Prostate gland (tissue), 2 donors: ENCODE data around the gene DAD1. TPM values are rescaled to one million over a fixed set of nuclear protein-coding genes. Genes with fewer than 3 reads are reported as not detected.
"Not testable (repeated sequence)": the region's sequence is repeated elsewhere in the genome, so short reads cannot be mapped to it uniquely, and the experiment has no call there.

Source experiments
- DNase-seq: peaks from one replicate; pipeline ENCODE4 v3.0.0-alpha.2; 2019; ENCODE audit warnings: low spot score
- H3K27ac ChIP-seq, 2 donors: fragments of 200-600 bp; sonication (generic); 2 replicates each; pipeline ENCODE4 v1.5.1; 2017 to 2019
- H3K27me3 ChIP-seq: fragments of 200-600 bp; sonication (generic); replicated peaks from 2 replicates; pipeline ENCODE4 v1.5.1; 2019; ENCODE audit not compliant: insufficient read depth
- H3K36me3 ChIP-seq, 2 donors: fragments of 200-600 bp; sonication (generic); 1 replicate in 1 of 2; 2 replicates in 1 of 2; pipeline versions ENCODE4 v1.5.1 to v1.8.1; 2017 to 2019
- H3K4me1 ChIP-seq: fragments of 200-600 bp; sonication (generic); replicated peaks from 2 replicates; pipeline ENCODE4 v1.5.1; 2019
- H3K4me3 ChIP-seq, 2 donors: fragments of 200-600 bp; sonication (generic); 2 replicates each; pipeline ENCODE4 v1.5.1; 2017 to 2019
- H3K9me3 ChIP-seq: fragments of 200-600 bp; sonication (generic); 2 replicates; pipeline ENCODE4 v1.5.1; 2017
- CTCF ChIP-seq, 4 experiments: fragments of 200-600 bp in 2 of 4; fragments of 450-650 bp in 2 of 4; sonication (generic) in 2 of 4; IDR thresholded peaks; 1 replicate in 3 of 4; 2 replicates in 1 of 4; pipeline ENCODE4 v1.5.1; 2016 to 2019; ENCODE audit warnings: antibody characterized with exemption in 4 of 4, mild to moderate bottlenecking in 2 of 4, moderate library complexity in 2 of 4
- POLR2A ChIP-seq: fragments of 450-650 bp; IDR thresholded peaks from one replicate; pipeline ENCODE4 v1.6.1; 2016; ENCODE audit warnings: antibody characterized with exemption, mild to moderate bottlenecking
- POLR2AphosphoS5 ChIP-seq: sonication (generic); formaldehyde crosslinking; IDR thresholded peaks from one replicate; pipeline ENCODE4 v1.6.1; 2017; ENCODE audit warnings: antibody characterized with exemption
- WGBS: methylation state at CpG from one replicate; pipeline ENCODE4 v1.1.5; 2018; 5-methylcytosine and 5-hydroxymethylcytosine counted together
- intact Hi-C: fragments of 100-400 bp; cut with DNase I; formaldehyde crosslinking; loops from one replicate; pipeline ENCODE4 v1.14.2; 2022
- total RNA-seq, 2 donors: library from RNA; depleted of rRNA; stranded (reverse); fragments of >200 nt; gene quantifications; one replicate each; pipeline ENCODE4 v1.1.0, GENCODE V29; 2016

Gene DAD1
- total RNA-seq, 2 donors from 2014 or later: 231 to 289 TPM

GRCh38 chr14:22554498-22555383 is 34.3 kb downstream of the DAD1 start:
- H3K4me1 ChIP-seq: no peaks in the 10 kb centered on the region
- H3K27me3 ChIP-seq: no peaks in the 10 kb centered on the region
- TF ChIP-seq POLR2A: no peak
- no peak for TF ChIP-seq POLR2AphosphoS5
- no peak for TF ChIP-seq CTCF (IDR thresholded peaks at IDR 0.05)
- no peaks in the 10 kb centered on the region for H3K36me3 ChIP-seq
- WGBS: 99% methylated on average over 14 of the region's 15 CpGs
- H3K4me3 ChIP-seq: no peak overlapping the region
- DNase-seq: no peak
- intact Hi-C loops: loop anchor here (5.0 kb wide), 2 partner anchors 162 to 298 kb away; no protein-coding TSS in a partner anchor
- H3K9me3 ChIP-seq: no peaks in the 10 kb centered on the region
- H3K27ac ChIP-seq: no peak overlapping the region

- H3K27me3 ChIP-seq, H3K4me3 ChIP-seq, DNase-seq, intact Hi-C loops, H3K27ac ChIP-seq, H3K9me3 ChIP-seq, H3K4me1 ChIP-seq, H3K36me3 ChIP-seq: not testable (repeated sequence)
- 92% methylated on average over 10 of the region's 14 CpGs for WGBS
Measured at GRCh38 chr14:22553861-22554497, 35.0 kb downstream of the DAD1 start.

- no peak overlapping the region for H3K27ac ChIP-seq
- no peak overlapping the region for H3K4me3 ChIP-seq
- intact Hi-C loops: no loop called here
- no peaks in the 10 kb centered on the region for H3K27me3 ChIP-seq
- H3K4me1 ChIP-seq: no peaks in the 10 kb centered on the region
- H3K9me3 ChIP-seq: no peaks in the 10 kb centered on the region
- no peaks in the 10 kb centered on the region for H3K36me3 ChIP-seq
- no peak for DNase-seq
- TF ChIP-seq POLR2AphosphoS5: no peak
- no peak for TF ChIP-seq POLR2A
- TF ChIP-seq CTCF (IDR thresholded peaks at IDR 0.05): no peak
- WGBS: 91% methylated on average over 5 of the region's 5 CpGs
Measured at GRCh38 chr14:22553445-22553844, 35.6 kb downstream of the DAD1 start.

GRCh38 chr14:22552827-22553076 is 36.3 kb downstream of the DAD1 start:
- H3K4me1 ChIP-seq: no peaks in the 10 kb centered on the region
- no peak overlapping the region for H3K27ac ChIP-seq
- H3K27me3 ChIP-seq: no peaks in the 10 kb centered on the region
- 98% methylated on average over 2 of the region's 2 CpGs for WGBS
- DNase-seq: no peak
- no peaks in the 10 kb centered on the region for H3K9me3 ChIP-seq
- intact Hi-C loops: no loop called here
- H3K36me3 ChIP-seq: no peaks in the 10 kb centered on the region
- TF ChIP-seq POLR2AphosphoS5: no peak
- TF ChIP-seq CTCF (IDR thresholded peaks at IDR 0.05): no peak
- no peak for TF ChIP-seq POLR2A
- no peak overlapping the region for H3K4me3 ChIP-seq

GRCh38 chr14:22552001-22552826 is 36.8 kb downstream of the DAD1 start:
- TF ChIP-seq CTCF (IDR thresholded peaks at IDR 0.05) (no peak), POLR2AphosphoS5 (no peak), POLR2A (no peak)
- no peaks in the 10 kb centered on the region for H3K27me3 ChIP-seq
- intact Hi-C loops: no loop called here
- H3K4me1 ChIP-seq: no peaks in the 10 kb centered on the region
- WGBS: 81% methylated on average over 13 of the region's 13 CpGs
- H3K4me3 ChIP-seq: no peak overlapping the region
- no peaks in the 10 kb centered on the region for H3K9me3 ChIP-seq
- H3K27ac ChIP-seq: no peak overlapping the region
- DNase-seq: no peak
- H3K36me3 ChIP-seq: no peaks in the 10 kb centered on the region
